Measurements from ENCODE around the gene CDKL1.
"Not testable (repeated sequence)": the region's sequence is repeated elsewhere in the genome, so short reads cannot be mapped to it uniquely, and the experiment has no call there.

GRCh38 chr14:50356283-50356682 is 40.4 kb downstream of the CDKL1 start:
- TF ChIP-seq, protein P1, sequence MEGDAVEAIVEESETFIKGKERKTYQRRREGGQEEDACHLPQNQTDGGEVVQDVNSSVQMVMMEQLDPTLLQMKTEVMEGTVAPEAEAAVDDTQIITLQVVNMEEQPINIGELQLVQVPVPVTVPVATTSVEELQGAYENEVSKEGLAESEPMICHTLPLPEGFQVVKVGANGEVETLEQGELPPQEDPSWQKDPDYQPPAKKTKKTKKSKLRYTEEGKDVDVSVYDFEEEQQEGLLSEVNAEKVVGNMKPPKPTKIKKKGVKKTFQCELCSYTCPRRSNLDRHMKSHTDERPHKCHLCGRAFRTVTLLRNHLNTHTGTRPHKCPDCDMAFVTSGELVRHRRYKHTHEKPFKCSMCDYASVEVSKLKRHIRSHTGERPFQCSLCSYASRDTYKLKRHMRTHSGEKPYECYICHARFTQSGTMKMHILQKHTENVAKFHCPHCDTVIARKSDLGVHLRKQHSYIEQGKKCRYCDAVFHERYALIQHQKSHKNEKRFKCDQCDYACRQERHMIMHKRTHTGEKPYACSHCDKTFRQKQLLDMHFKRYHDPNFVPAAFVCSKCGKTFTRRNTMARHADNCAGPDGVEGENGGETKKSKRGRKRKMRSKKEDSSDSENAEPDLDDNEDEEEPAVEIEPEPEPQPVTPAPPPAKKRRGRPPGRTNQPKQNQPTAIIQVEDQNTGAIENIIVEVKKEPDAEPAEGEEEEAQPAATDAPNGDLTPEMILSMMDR (IDR thresholded peaks at IDR 0.05; ENCODE audit: insufficient read depth, low read depth, low read length), result not testable (repeated sequence)
- not testable (repeated sequence) for TF ChIP-seq EZH2 (IDR thresholded peaks at IDR 0.05; ENCODE audit: insufficient read depth, low read length)

Measured in astrocyte (in vitro differentiated cells and primary cell).